Esophagus muscularis mucosa (tissue), 3 donors: ENCODE measurements around the gene IPO13.

ENCODE experiments used
- POLR2A ChIP-seq: fragments of 450-650 bp; IDR thresholded peaks from one replicate; pipeline ENCODE4 v1.6.1; 2017; ENCODE audit warnings: antibody characterized with exemption, moderate library complexity, mild to moderate bottlenecking, low read depth
- TF ChIP-seq, protein P1 (sequence below), 3 experiments: fragments of 200-600 bp in 2 of 3; fragments of 450-650 bp in 1 of 3; sonication (generic) in 2 of 3; IDR thresholded peaks; one replicate each; pipeline ENCODE4 v1.5.1; 2017 to 2019; ENCODE audit warnings: antibody characterized with exemption in 3 of 3, mild to moderate bottlenecking in 2 of 3, moderate library complexity in 1 of 3

DNA sequence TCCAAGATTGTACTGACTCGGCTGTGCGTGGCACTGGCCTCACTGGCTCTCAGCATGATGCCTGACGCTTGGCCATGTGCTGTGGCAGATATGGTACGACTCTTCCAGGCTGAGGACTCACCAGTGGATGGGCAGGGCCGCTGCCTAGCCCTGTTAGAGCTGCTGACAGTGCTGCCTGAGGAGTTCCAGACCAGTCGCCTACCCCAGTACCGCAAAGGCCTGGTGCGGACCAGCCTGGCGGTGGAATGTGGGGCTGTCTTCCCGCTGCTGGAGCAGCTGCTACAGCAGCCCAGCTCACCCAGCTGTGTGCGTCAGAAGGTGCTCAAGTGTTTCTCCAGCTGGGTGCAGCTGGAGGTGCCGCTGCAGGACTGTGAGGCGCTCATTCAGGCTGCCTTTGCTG lies 2.9 kb downstream of the IPO13 start:
- TF ChIP-seq, protein P1, sequence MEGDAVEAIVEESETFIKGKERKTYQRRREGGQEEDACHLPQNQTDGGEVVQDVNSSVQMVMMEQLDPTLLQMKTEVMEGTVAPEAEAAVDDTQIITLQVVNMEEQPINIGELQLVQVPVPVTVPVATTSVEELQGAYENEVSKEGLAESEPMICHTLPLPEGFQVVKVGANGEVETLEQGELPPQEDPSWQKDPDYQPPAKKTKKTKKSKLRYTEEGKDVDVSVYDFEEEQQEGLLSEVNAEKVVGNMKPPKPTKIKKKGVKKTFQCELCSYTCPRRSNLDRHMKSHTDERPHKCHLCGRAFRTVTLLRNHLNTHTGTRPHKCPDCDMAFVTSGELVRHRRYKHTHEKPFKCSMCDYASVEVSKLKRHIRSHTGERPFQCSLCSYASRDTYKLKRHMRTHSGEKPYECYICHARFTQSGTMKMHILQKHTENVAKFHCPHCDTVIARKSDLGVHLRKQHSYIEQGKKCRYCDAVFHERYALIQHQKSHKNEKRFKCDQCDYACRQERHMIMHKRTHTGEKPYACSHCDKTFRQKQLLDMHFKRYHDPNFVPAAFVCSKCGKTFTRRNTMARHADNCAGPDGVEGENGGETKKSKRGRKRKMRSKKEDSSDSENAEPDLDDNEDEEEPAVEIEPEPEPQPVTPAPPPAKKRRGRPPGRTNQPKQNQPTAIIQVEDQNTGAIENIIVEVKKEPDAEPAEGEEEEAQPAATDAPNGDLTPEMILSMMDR (IDR thresholded peaks at IDR 0.05) = no peak
- TF ChIP-seq POLR2A = no peak
